ENCODE results near the gene LRP5.

- TF ChIP-seq REST (IDR thresholded peaks at IDR 0.05; ENCODE audit: insufficient read depth in 1 of 2, low read depth in 2 of 2, low read length in 2 of 2): no peak
- no peak for TF ChIP-seq TAF1 (IDR thresholded peaks at IDR 0.05; ENCODE audit: borderline replicate concordance, insufficient read depth, low read length)
- no peak for TF ChIP-seq POLR2AphosphoS5 (IDR thresholded peaks at IDR 0.05; ENCODE audit: low read depth, low read length)
Measured at GRCh38 chr11:68354148-68354872, 41.9 kb downstream of the LRP5 start.
